ENCODE results near the gene NLRP12.

Gene NLRP12

DNA sequence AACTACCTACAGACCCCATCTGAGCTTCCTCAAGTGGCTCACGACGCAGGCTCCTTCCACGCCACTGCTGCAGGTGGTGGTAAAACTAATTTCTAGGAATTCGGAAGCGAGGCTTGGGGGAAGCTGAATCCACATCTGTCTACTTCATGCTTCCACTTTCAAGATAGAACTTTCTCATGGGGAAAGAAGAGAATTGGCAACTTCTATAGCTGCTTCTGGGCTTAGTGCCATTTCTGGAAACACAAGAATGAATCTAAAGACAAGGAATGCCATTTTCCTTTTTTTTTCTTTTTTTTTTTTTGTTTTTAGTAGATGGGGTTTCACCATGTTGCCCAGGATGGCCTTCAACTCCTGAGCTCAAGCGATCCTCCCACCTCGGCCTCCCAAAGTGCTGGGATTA, 2.8 kb upstream of the NLRP12 start:
- peak; percentile 54 for DNase-seq (ENCODE audit: low read depth)
- H3K4me3 ChIP-seq (ENCODE audit: control insufficient read depth, low read depth, low read length), result no peak overlapping the region
- TF ChIP-seq, protein P1, sequence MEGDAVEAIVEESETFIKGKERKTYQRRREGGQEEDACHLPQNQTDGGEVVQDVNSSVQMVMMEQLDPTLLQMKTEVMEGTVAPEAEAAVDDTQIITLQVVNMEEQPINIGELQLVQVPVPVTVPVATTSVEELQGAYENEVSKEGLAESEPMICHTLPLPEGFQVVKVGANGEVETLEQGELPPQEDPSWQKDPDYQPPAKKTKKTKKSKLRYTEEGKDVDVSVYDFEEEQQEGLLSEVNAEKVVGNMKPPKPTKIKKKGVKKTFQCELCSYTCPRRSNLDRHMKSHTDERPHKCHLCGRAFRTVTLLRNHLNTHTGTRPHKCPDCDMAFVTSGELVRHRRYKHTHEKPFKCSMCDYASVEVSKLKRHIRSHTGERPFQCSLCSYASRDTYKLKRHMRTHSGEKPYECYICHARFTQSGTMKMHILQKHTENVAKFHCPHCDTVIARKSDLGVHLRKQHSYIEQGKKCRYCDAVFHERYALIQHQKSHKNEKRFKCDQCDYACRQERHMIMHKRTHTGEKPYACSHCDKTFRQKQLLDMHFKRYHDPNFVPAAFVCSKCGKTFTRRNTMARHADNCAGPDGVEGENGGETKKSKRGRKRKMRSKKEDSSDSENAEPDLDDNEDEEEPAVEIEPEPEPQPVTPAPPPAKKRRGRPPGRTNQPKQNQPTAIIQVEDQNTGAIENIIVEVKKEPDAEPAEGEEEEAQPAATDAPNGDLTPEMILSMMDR (conservative IDR thresholded peaks at IDR 0.05; ENCODE audit: control insufficient read depth, insufficient read depth, low read depth, low read length), result no peak

DNA sequence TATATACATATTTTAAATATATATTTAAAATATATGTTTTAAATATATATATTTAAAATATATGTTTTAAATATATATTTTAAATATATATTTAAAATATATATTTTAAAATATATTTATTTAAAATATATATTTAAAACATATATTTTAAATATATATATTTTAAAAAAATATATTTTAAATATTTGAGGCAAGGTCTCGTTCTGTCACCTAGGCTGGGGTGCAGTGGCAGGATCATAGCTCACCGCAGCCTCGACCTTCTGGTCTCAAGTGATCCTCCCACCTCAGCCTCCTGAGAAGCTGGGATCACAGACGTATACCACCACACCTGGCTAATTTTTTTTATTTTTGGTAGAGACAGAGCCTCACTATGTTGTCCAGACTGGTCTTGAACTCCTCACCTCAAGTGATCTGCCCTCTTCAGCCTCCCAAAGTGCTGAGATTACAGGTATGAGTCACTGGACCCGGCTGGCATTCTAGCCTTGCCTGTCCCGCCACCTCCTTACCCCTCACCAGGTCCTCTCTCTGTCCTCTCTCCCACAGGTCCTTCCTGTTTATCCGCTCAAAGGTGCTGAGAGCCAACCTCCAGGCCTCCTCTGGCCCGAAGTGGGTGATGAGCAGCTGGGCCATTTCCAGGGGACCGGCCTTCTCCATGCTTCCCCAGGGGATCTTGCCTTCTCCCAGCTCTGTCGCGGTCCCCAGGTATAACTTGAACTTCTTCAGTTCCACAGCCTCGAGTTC, 564 bp downstream of the NLRP12 start:
- DNase-seq (ENCODE audit: low read depth), result no peak
- no peak overlapping the region for H3K4me3 ChIP-seq (ENCODE audit: control insufficient read depth, low read depth, low read length)
- TF ChIP-seq, protein P1 (conservative IDR thresholded peaks at IDR 0.05; ENCODE audit: control insufficient read depth, insufficient read depth, low read depth, low read length), result no peak

DNA sequence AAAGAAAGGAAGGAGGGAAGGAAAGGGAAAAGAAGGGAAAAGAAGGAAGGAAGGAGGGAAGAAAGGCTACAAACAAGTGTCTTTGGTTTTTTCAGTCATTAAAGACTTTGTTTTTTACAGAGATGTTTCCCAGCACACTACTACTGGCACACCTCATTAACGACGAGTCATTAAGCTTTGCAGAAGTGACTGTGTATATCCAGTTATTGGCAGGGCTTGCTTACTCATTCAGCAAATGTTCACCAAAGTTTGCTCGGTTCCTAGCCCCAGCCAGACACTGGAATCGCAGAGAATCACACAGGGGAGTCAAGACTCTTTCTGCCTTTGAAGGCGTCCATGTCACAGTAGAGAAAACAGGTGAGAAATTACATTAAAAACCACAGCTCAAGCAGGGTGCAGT, 4.3 kb downstream of the NLRP12 start:
- no peak for DNase-seq (ENCODE audit: low read depth)
- TF ChIP-seq, protein P1 (conservative IDR thresholded peaks at IDR 0.05; ENCODE audit: control insufficient read depth, insufficient read depth, low read depth, low read length), result no peak
- no peak overlapping the region for H3K4me3 ChIP-seq (ENCODE audit: control insufficient read depth, low read depth, low read length)

DNA sequence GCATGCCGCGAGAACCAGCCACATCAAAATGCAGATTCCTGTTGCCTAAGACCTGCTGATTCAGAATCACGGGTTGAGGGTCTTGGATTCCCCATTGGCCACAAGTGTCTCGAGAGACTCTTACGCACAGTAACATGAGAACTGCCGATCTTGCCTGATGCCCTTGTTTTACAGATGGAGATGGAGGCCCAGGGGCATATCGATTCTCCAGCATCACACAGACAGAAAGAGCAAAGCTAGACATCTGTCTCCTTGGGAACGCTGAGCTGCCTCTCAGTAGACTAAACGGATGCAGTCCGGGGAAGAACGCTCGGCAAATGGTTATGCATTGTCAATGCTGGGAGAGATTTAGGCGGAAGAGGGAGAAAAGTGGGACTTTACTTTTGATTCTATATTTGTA, 5.4 kb downstream of the NLRP12 start:
- no peak overlapping the region for H3K4me3 ChIP-seq (ENCODE audit: control insufficient read depth, low read depth, low read length)
- peak; percentile 14 for DNase-seq (ENCODE audit: low read depth)
- TF ChIP-seq, protein P1 (conservative IDR thresholded peaks at IDR 0.05; ENCODE audit: control insufficient read depth, insufficient read depth, low read depth, low read length), result no peak

DNA sequence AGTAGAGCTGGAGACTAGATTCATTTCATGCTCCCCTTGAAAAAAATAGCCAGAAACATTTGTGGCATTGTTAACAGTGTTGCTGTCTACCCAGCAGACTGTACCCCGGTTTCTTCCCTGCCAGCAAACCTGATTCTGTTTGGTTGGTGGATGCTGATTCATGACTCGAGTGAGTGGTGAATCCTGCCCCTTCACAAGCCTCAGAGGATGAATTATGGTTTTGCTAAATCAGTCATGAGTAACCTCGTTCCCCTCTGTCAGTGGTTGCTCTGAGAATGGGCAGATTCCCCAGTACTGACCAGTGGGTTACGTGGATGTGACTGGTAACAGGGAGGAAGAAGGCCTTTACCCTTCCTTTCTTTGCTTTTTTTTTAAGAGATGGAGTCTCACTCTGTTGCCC, 10.1 kb downstream of the NLRP12 start:
- TF ChIP-seq, protein P1 (conservative IDR thresholded peaks at IDR 0.05; ENCODE audit: control insufficient read depth, insufficient read depth, low read depth, low read length), result no peak
- no peak overlapping the region for H3K4me3 ChIP-seq (ENCODE audit: control insufficient read depth, low read depth, low read length)
- peak; percentile 88 for DNase-seq (ENCODE audit: low read depth)

DNA sequence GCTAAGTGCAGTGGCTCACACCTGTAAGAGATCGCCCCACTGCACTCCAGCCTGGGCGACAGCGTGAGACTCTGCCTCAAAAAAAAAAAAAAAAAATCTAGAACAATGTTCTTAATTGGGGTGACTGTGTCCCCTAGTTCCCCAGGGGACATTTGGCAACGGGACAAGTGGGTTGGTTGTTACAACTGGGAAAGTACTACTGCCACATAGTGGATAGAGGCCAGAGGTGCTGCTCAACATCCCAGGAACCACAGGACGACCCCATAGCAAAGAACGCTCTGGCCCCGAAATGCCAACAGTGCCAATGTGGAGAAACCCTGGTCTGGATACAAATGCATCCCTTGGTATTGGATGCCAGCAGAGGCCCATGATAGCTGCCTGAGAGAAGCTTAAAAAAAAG, 11.8 kb downstream of the NLRP12 start:
- no peak for DNase-seq (ENCODE audit: low read depth)
- H3K4me3 ChIP-seq (ENCODE audit: control insufficient read depth, low read depth, low read length), result no peak overlapping the region
- TF ChIP-seq, protein P1 (conservative IDR thresholded peaks at IDR 0.05; ENCODE audit: control insufficient read depth, insufficient read depth, low read depth, low read length), result peak; percentile 14
